AG08396 (cell line): ENCODE data around the gene RNF8.
"Not testable (repeated sequence)": the region's sequence is repeated elsewhere in the genome, so short reads cannot be mapped to it uniquely, and the experiment has no call there.

Source experiments
- DNase-seq: peaks from one replicate; pipeline ENCODE4 v3.0.0; 2012; ENCODE audit warnings: low spot score, mixed read lengths

The RNF8 gene, protein sequence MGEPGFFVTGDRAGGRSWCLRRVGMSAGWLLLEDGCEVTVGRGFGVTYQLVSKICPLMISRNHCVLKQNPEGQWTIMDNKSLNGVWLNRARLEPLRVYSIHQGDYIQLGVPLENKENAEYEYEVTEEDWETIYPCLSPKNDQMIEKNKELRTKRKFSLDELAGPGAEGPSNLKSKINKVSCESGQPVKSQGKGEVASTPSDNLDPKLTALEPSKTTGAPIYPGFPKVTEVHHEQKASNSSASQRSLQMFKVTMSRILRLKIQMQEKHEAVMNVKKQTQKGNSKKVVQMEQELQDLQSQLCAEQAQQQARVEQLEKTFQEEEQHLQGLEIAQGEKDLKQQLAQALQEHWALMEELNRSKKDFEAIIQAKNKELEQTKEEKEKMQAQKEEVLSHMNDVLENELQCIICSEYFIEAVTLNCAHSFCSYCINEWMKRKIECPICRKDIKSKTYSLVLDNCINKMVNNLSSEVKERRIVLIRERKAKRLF

DNA sequence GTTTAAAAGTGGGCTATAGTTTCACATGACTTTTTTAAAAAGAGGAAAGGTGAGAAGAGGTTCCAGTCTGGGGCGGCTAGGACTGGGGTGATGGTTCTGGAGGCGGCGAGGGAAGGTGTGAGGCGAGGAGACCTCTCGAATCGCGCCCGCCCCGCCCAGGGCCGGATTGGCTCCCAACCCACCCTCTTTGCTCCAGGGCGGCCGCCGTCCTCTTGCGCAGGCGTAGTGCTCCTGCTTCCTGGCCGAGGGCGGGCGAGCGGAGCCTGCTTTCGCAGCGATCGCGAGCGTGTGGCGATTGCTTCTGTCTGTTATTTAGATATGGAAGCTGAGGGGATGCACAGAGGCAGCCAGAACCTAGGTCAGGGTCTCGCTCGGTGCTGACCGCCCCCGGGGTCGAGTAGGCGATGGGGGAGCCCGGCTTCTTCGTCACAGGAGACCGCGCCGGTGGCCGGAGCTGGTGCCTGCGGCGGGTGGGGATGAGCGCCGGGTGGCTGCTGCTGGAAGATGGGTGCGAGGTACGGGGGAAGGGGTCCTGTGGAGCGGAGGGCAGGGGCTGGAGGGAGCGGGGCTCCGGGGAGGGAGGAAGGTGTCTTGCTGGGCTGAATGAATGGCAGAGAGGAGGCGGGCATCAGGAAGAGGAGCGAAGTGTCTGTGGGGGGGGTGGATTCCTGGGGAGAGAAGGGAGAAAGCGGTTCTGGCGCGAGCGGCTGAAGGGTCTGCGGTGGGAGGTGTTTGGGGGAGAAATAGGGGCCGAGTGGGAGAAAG, at the start of gene RNF8:
TSS of gene RNF8 (plus strand) at position 223 of the 765 bp plus-strand sequence. CDS start at position 405, 182 bp downstream.
- peak; percentile 98 for DNase-seq

DNA sequence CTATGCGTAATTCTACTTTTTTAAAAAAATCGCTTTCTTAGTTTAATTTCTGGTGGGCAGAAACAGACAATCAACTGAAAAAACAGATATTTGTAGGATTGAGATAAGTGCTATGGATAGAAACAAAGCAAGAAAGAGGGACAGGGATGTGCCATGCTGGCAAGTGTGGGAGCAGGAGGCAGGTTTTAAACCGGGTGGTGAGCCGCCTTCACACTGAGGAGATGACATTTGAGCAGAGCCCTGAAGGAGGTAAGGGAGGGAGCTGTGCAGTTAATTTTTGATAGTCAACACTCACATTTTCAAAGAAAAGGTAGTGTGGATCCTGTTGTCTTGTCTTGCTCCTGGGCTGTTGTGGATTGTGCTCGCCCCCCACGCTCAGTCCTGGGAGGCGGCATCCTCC, 49.0 kb upstream of the RNF8 start:
- DNase-seq: no peak

DNA sequence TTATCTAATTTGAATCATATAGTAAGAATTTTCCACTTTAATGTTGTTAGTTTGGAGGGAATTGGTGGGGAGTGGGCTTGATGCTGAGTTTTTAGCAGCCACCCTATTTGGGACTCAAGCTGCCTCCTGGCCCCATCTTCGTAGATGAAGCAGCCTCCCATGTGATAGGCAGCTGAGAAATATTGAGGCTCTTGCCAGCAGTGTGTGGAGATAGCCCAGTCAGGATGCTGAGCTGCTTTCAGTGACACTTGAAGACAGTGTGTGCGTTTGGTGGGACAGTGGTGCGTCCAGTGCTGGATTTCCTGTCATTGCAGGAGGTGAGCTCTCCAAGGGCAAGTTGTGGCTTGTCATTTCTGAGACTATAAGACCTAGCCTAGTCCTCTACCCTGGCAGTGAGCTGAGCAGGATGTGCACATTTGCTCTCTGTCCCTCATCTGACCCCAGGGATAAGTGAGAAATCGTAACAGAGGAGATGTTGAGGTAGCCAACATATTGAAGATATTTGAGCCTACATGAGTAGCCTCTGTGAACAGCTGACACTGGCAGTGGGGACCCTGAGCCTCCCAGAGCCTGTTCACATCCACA, 47.9 kb upstream of the RNF8 start:
- no peak for DNase-seq

DNA sequence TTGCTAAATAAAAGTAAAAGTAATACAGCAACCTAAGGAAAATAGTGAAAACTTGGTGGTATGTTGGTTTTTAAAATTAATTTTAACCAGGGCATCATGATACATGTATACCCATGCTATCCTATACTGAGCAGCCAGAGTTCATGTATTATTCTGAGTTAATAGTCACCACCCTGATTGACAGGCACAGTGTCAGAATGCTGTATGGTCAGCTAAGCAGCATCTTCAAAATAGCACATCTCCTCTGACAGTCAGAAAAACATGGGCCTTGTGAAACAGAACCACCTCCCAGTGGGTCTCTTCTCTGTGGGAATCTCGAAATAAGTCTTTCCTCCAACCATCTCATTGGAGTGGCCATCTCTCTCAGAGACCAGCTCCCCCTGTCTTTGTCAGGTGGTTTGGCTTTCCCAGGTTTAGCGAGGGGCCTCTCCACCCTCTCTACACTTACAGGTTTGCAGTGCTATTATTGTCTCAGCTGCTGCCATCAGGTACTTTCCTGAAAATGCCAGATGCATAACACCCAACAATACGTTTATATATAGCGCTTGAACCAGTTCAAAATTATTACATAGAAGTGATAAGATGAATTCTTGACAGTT, 47.1 kb upstream of the RNF8 start:
- no peak for DNase-seq

DNA sequence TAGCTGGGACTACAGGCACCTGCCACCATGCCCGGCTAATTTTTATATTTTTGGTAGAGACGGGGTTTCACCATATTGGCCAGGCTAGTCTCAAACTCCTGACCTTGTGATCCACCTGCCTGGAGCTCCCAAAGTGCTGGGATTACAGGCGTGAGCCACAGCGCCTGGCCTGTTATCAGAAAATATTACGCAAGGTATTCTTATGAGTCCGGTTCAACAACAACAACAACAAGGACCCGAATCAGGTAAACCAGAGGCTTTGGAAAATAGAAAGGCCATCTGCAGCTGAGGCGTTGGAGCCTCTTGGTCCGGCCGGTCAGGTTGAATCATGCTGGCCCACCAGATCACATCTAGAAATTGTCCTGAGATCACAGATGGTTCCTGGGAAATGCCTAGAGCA, 46.3 kb upstream of the RNF8 start:
- DNase-seq: not testable (repeated sequence)

DNA sequence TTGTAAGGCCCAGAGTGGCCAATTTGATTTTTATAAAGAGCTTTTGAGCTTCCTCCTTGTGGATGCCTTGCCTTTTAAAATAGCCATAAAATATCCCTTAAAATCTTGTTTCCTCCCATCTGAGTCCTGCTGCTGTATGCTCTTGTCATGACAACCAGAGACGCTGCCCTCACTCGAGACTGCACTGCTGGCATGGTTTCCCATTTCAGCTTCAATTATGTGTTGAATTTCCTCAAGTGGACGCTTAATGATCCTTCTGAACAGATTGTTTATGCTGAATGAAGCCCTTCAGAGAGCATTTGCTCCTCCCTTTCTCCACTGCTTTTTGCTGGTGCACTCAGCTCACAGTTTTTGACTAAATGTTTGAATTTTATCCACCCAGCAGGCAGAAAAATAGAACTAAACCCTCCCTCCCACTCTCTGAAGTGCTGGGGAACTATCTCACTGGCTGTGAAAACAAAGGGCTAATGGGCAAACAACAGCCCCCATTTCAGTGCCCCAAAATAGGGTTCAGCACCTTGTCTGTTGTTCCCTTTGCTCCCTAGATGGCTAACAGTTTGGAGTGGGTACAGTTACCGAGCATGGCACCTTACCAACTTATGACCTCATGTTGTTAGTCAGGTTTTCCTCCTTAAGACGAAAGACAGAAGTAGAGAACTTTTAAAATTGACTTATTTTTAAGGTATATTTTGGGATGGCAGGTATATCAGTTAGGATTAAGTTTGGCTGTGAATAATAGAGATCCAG, 45.5 kb upstream of the RNF8 start:
- peak; percentile 30 for DNase-seq

DNA sequence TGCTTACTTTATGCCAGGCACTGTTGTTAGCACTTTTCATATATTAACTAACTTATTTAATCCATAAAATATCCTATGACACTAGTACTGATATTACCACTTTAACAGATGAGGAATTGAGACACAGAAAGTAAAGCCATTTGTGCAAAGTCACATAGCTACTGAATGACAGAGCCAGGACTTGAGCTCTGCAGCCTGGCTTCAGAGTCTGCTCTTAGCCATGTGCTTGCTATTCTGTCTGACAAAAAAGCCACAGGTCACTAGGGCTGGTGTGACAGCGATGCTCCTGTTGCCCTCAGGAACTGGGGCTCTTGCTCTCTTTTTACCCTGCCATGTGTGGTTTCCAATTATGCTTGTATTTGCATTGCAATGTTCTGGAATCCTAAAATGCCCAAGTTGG, 44.7 kb upstream of the RNF8 start:
- DNase-seq: no peak

DNA sequence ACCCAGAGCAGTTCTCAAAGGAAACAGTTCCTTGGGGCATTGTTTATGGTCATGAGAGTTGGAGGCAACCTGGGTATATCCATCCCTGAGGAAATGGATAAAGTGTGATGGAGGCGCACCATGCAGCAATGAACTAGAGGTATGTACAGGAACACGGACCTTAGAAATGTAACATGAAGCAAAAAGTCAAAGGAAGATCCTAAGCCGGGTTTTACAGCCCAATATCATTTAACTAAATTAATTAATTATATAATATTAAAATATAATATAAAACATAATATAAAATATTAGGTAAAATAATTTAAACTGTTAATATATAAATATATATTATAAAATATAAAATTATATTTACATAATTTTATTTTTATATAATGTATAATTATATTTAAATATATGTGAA, 44.1 kb upstream of the RNF8 start:
- no peak for DNase-seq

DNA sequence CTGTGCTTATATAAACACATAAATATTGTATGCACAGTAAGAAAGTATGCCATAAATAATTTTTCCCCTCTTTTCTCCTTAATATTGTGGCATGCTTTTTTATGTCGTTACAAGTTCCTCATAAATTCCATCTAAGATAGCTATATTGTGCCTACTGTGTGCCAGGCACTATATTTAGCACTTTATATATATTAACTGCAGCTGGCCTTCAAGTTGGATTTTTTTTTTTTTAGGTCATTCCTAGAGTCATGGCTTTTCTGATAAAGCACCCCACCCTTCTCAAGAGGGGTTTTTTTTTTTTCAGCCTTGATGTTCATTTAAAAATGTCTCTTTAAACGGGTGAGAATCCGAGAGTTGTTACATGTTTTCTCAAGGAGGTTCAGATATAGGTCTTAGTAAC, 42.8 kb upstream of the RNF8 start:
- DNase-seq: no peak

DNA sequence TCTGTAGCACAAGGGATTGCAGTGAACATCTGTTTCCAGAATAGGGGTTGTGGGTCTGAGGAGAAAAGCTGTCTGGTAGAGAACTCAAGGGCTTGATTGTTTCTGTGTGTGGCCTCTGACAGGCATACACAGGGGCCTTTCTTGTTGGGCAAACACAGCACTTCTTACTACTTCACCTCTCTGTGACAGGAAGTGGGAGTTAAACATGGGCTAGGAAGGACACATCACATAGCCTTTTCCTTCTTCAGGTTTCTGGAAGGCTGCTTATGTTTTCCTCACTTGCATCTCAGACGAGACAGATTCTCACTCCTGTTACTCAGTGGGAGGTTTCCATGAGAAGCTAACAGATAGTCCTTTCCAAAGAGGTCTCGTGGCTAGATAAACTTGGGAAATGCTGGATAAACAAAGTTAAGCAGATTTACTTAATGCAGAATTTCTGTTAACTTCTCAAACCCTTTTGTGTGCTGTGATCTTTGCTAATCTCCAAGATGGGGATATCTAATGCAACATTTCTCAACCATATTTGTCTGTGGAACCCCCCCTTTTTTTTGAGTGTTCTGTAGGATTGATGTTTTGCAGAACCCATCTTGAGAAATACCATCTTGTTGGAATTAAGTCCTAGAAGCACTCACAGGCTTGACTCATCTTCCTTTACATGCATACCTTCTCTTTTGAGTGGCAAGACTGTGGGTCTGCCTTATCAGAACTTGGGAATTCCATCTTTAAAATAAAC, 41.9 kb upstream of the RNF8 start:
- DNase-seq: no peak

DNA sequence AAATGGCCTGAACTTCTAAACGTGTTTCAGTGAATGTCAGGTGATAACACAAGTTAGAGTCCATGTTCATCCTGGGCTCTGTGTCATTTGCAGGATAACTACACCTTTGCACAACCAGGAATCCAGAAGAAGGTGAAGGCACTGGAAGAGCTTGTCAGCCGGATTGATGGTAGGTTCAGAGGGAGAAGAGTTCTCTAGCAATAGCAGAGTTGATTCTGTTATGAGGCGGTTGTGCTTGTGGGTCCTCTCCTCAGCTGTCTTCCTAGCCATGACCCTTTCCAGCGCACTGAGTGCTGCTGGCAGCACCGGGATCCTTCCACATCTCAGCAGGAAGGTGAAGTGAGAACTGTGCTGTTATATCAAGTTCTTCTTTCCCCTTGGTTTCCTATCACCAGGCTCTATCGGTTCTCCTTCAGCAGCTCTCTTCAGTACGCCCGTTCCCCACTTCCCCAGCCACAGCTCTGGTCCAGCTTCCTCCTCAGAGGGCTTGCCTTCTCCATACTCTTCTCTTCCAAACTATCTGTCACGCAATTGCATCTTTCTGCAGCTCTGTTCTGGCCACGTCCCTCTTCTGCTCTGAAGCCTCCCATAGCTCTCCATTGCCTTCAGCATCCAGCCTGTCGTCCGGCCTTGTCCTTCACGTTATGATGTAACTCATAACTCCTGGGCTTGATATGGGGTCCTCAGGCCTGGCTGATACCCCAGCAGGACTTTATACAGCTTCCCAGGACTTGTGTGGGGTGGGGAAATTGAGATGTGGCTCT, 39.9 kb upstream of the RNF8 start:
- DNase-seq: no peak

DNA sequence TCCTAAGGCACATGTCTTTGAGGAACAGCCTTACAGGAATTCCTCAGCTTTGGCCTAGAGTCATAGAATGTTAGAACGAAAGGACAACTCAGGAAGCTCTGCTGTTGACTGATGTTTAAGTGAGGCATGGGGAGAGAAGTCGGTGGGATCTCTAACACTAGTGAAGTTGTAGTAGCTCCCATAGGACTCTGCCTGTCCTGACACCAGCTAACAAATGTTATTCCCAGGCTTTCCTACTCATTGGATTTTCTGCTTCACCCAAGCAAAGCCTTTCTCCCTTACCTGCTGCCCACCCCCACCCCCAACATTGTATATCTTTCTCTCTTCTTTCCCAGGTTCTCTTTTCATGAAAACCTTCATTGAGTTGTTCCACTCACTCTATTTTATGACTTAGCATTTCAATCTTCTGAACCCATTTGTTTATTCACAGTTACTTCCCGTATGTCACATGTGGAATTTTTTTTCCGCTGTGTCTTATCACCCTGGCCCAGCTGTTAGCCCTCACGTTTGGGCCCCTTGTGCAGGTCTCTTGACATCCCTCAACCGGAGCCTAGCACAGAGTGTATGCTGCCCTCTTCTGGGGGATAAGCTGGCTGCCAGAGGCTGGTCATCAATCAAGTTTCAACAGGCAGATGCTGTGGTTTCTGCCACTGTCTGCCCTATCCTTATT, 39.2 kb upstream of the RNF8 start:
- DNase-seq: peak; percentile 15

DNA sequence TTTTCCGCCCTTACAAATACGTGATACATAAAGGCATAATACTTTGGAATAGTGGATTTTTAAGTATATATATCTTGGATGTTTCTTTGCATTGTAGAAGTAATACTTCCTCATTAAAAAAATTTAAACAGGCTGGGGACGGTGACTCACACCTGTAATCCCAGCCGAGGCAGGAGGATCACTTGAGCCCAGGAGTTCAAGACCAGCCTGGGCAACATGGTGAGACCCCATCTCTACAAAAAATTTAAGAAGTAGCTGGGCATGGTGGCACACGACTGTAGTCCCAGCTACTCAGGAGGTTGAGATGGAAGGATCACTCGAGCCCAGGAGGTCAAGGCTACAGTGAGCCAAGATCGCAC, 38.6 kb upstream of the RNF8 start:
- DNase-seq: no peak

DNA sequence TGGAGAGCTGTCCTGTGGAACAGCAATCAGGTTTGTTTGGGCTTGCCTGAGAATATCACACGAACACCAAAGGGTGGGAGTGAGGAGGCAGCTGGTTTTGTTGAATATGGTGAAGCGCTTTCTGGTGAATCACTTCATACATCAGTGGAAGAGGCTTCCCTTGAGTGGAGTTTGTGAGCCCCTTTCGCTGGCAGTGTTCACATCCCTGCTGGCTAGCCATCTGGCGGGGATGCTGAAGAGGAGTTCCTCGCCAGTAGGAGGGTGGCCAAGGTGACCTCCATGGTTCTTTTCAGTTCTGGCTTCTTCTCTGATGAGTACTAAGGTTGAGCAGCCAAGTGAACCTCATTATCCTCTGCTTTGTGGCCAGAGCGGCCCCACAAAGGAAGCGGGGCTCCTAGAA, 37.7 kb upstream of the RNF8 start:
- no peak for DNase-seq

DNA sequence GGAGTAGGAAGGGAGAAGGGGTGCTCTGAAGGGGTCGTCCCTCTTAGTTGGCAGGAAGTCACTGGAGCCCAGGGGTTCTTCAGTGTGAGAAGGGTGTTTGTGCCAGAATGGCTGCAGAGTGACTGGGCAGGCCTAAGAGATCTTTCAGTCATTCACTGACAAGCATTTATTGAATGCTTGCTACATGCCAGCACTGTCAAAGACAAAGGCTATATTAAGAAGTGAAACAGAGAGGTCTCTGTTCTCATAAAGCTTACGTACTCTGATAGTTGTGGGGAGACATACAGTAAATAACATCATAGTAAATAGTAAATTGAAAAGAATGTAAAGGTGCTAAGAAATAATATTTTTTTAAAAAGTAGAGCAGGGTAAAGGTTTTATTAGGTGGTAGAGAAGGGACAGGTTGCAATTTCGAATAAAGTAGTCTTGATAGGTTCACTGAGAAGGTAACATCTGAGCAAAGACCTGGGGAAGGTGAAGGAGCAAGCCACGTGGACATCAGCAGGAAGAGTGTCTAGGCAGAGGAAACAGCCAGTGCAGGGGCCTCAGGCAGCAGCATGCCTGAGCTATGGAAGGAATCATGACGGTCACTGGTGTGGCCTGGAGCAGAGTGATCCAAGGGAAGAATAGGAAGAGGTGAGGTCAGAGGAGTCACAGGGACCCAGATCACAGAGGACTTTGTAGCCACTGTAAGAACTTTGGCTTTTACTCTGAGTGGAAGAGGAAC, 36.3 kb upstream of the RNF8 start:
- no peak for DNase-seq

DNA sequence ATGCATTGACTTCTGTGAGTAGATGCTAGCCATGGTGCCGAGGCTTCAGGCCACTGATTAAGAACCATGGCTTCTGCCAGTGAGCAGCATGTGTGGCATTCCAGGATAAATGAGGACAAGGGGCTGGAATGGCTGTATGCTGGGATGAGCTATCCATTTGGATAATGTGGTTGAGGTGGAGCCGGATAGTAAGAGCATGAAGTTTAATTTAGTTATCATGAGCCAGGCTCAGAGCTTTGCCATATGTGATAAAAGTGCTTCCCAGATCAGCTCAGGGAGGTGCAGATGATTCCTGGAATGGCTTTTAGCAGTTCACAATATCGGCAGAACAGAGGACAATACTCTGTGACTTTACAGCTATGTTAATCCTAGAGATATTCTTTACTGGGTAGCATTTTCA, 34.6 kb upstream of the RNF8 start:
- no peak for DNase-seq

DNA sequence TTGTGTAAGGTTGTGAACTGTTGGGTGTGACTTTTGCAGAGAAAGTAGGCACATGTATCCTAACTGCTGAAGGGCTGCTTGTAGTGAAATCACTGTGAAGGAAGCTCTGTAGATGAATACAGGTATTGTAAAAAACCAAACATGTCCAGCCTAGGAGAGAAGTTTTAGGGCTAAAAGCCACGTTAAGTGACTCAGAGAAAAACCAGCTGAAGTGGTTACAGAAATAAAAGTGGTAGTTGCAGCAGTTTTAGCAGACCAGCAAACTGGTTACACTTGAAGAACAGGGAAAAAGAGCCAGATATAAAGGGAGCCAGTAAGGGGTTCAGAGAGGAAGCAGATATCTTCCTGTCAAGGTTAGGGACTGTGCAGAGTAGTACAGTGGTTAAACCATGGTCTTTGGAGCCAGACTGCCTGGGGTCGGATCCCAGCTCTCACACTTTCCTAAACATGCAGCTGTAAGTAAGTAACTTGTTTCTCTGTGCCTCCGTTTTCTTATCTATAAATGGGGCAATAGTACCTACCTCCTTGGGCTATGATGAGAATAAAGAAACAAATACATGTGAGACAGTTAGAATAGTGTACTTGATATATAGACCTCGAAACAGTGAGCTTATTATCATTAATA, 33.8 kb upstream of the RNF8 start:
- no peak for DNase-seq

DNA sequence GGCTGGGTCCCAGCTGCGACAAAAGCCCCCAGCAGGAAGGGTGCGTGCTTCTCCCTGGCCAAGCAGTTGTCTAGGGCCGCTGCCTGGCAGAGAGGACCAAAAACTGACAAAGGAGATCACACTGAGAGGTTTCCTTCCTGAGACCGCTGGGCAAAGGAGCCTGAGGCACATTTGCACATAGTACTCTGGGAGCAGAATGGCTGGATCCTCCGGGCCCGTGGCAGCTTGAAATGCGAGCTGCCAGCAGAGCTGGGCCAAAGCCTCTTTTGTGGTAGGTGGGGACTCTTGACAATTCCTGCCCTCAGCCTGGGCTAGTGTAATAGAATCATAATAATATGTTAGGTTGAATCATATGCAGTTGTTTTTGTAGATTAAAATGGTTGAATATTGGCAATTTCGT, 33.1 kb upstream of the RNF8 start:
- no peak for DNase-seq

DNA sequence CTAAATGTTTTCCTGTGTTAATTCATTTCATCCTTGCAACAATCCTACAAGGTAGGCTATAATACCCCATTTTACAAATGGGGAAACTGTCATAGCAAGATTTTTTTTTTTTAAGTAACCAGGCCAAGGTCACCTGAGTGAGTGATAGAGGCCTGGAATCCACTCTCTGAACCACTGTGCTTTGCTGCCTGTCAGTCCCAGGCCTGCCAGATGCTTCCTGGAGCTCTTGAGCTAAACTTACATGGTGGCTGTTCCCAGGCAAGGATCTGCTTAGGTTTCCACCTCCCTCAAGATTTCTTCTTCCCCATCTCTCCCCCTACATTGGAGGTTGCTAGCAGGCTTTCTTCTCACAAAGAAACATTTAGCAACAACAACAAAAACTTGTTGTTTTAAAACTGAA, 32.7 kb upstream of the RNF8 start:
- no peak for DNase-seq
